Erythroblast (primary cell): Measurements from ENCODE around the gene SRR.

ENCODE experiments used
- DNase-seq, 2 experiments: peaks; one replicate each; lab custom pipeline; 2025; lab: John Stamatoyannopoulos, UW
- GATA1 ChIP-seq: IDR thresholded peaks from 2 replicates; pipeline ENCODE4 v1.6.1; 2011; ENCODE audit warnings: low read depth, mild to moderate bottlenecking, control low read depth, low read length, moderate library complexity
- POLR2A ChIP-seq: IDR thresholded peaks from 2 replicates; pipeline ENCODE4 v1.6.1; 2011; ENCODE audit warnings: mild to moderate bottlenecking, low read length

SRR gene

GRCh38 chr17:2343421-2343820, 39.7 kb downstream of the SRR start:
- TF ChIP-seq GATA1 (no peak), POLR2A (no peak)
- DNase-seq = no peak

DNA sequence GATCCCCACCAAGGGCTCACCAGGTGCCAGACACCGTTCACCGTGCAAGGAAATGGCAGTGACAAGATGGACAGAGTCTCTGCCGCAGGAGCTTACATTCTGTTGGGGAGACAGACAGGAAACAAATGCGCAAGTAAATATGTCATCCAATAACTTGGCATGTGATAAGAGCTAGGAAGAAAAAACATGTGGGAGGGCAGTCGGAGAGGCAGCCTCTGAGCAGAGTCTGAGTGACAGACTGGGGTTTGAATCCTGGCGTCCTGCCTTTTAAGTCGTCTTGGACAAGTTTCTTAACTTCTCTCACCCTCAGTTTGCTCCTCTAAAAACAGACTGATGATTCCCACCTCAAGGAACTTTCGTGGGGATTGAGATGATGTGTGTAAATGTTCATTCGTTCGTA, 40.8 kb downstream of the SRR start:
- DNase-seq = no peak
- TF ChIP-seq POLR2A (no peak), GATA1 (no peak)

DNA sequence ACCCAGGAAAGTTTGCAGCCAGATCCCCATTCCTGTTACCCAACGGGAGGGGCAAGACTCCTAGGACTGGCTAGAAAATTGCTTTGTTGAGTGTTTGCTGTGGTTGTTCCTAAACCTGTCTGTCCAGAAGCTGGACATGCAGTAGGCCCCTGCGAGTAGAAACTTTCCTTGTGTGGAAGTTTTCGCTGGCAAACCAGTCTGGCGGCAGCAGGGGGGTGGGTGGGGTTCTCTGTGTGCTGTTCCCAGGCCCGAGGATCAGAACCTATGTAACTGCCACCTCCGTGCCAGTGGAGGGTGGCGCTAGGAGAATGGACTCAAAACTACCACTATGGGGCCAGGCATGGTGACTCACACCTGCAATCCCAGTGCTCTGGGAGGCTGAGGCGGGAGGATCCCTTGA, 42.7 kb downstream of the SRR start:
- DNase-seq = no peak
- TF ChIP-seq POLR2A = no peak
- TF ChIP-seq GATA1 = no peak

GRCh38 chr17:2347805-2348685, 44.3 kb downstream of the SRR start:
- TF ChIP-seq GATA1 = no peak
- TF ChIP-seq POLR2A = no peak
- no peak for DNase-seq

GRCh38 chr17:2351269-2351668, 47.5 kb downstream of the SRR start:
- TF ChIP-seq POLR2A (no peak), GATA1 (no peak)

GRCh38 chr17:2354311-2354710, 50.6 kb downstream of the SRR start:
- TF ChIP-seq GATA1 = no peak
- TF ChIP-seq POLR2A = no peak
- DNase-seq = no peak

More at GRCh38 chr17:2351269-2351668, 47.5 kb downstream of the SRR start:
- DNase-seq = no peak

- DNase-seq = no peak
- TF ChIP-seq POLR2A = no peak
- no peak for TF ChIP-seq GATA1
Measured at GRCh38 chr17:2357237-2357636, 53.5 kb downstream of the SRR start.

GRCh38 chr17:2357931-2358434, 54.2 kb downstream of the SRR start:
- no peak for DNase-seq
- no peak for TF ChIP-seq GATA1
- TF ChIP-seq POLR2A = no peak

DNA sequence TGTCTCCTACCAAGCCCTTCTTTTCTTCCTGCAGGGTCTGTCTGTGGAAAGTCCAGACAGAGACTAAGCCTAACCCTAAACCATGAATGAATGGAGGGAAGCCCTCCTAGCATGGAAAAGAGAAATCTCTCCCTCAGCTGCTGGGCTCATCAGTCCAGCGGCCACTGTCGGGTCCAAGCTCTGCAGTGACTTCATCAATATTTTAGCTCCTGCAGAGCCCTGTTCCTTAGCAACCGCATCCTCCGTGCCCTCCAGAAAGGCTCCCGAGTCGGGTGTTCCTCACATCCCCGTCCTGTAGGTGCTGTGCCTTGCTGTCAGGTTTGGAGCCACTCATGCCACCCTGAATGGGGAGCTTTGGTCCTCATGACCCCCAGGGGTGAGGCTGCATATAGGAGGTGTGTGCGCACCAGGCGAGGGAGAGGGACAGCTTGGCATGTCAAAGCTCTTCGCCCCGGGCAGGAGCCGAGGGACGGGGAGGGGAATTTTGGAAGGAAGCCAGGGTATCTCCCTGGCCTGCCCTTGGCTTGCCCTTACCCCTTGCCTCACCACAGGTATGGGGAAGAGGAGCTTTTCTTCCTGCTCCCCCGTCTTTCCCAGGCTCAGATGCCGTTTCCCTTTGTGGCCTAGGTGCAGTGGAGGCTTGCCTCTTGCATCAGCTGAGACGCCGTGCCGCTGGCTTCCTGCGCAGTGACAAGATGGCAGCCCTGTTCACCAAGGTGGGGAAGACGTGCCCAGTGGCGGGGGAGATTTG, 57.4 kb downstream of the SRR start:
- no peak for DNase-seq
- no peak for TF ChIP-seq POLR2A
- TF ChIP-seq GATA1 = no peak

- DNase-seq = no peak
- no peak for TF ChIP-seq GATA1
- TF ChIP-seq POLR2A = no peak
Measured at GRCh38 chr17:2362016-2362415, 58.3 kb downstream of the SRR start.

DNA sequence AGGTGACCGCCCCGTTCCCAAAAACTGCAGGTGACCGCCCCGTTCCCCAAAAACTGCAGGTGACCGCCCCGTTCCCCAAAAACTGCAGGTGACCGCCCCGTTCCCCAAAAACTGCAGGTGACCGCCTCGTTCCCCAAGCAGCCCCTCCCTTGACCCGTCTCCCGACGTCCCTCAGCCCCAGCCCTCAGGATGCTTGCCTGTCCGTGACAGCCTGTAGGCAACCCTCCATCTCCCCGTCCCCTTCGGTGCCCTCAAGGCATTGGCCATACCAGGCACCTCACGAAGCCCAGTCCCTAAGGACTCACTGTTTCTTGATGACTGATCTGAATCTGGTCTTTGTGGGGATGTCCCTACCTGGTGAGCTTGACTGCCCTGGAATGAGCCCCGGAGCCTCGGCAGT, 58.7 kb downstream of the SRR start:
- no peak for DNase-seq
- TF ChIP-seq GATA1 (no peak), POLR2A (no peak)

DNA sequence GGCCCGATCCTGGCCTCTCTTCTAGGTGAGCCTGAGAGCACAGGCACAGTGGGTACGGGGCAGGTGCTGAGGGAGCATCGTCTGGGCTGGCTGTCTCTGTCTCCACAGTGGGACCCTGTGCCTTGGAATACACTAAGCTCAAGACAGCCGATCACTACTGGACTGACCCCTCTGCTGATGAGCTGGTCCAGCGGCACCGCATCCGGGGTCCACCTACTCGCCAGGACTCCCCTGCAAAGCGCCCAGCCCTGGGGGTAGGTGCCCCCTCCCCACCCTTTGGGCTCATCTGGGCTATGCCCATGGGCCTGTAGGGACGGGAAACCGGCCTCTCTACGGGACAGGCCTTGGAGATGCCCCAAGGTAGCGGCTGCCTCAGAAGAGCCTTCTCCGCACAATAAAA, 59.1 kb downstream of the SRR start:
- TF ChIP-seq GATA1 (no peak), POLR2A (no peak)
- DNase-seq = no peak

DNA sequence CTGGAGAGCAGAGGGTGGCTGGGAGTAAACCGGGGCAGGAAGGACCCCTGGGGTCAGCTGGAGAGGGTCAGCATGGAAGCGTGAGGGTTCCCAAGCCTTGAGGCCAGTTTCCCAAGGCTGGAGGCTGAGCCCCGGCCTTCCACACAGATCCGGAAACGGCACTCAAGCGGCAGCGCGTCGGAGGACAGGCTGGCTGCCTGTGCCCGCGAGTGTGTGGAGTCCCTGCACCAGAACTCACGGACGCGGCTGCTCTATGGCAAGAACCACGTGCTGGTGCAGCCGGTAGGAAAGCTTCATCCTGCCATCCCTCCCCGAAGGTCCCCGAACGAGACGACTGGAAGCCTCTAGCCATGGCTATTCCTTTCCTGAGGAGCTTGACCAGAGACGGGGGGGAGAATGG, 59.6 kb downstream of the SRR start:
- DNase-seq = no peak
- no peak for TF ChIP-seq GATA1
- TF ChIP-seq POLR2A = no peak
